Fibroblast of lung (primary cell): ENCODE measurements around the gene GLP2R. TPM values are rescaled to one million over a fixed set of nuclear protein-coding genes. Genes with fewer than 3 reads are reported as not detected.

Experiments used
- DNase-seq, 2 donors: peaks; one replicate each; pipeline versions ENCODE4 v3.0.0 to v3.0.0-alpha.2; 2010; ENCODE audit warnings: low read depth in 2 of 2
- H2AFZ ChIP-seq: 2 replicates; pipeline ENCODE4 v1.5.1; 2012; ENCODE audit warnings: low read length, control low read depth, inconsistent platforms
- H3K27ac ChIP-seq: 2 replicates; pipeline ENCODE4 v1.5.1; 2011; ENCODE audit warnings: low read length, control low read depth; ENCODE audit not compliant: insufficient read depth
- H3K27me3 ChIP-seq: 2 replicates; pipeline ENCODE4 v1.5.1; 2011; ENCODE audit warnings: mild to moderate bottlenecking, low read length; ENCODE audit not compliant: control insufficient read depth, insufficient read depth
- H3K36me3 ChIP-seq: 2 replicates; pipeline ENCODE4 v1.5.1; 2011; ENCODE audit warnings: low read length; ENCODE audit not compliant: control insufficient read depth, insufficient read depth
- H3K4me1 ChIP-seq: 2 replicates; pipeline ENCODE4 v1.5.1; 2011; ENCODE audit warnings: low read length; ENCODE audit not compliant: control insufficient read depth, insufficient read depth; ENCODE audit errors: extremely low read depth
- H3K4me2 ChIP-seq: 2 replicates; pipeline ENCODE4 v1.5.1; 2011; ENCODE audit warnings: low read length, control low read depth; ENCODE audit not compliant: insufficient read depth; ENCODE audit errors: extremely low read depth
- H3K4me3 ChIP-seq, 4 experiments: fragments of 200-600 bp in 1 of 4; sonication (generic) in 1 of 4; replicated peaks in 1 of 4; 2 replicates each; pipeline ENCODE4 v1.5.1; 2011 to 2016; ENCODE audit warnings: low read length in 4 of 4, low read depth in 3 of 4, mild to moderate bottlenecking in 3 of 4, control low read depth in 2 of 4, inconsistent platforms in 1 of 4, mixed read lengths in 1 of 4; ENCODE audit not compliant: insufficient read depth in 1 of 4; ENCODE audit errors: control extremely low read depth in 1 of 4
- H3K79me2 ChIP-seq: 2 replicates; pipeline ENCODE4 v1.5.1; 2012; ENCODE audit warnings: mild to moderate bottlenecking, low read length, inconsistent platforms; ENCODE audit not compliant: control insufficient read depth, insufficient read depth
- H3K9ac ChIP-seq: 2 replicates; pipeline ENCODE4 v1.5.1; 2011; ENCODE audit warnings: mild to moderate bottlenecking, low read length, control low read depth; ENCODE audit not compliant: insufficient read depth
- H3K9me3 ChIP-seq: 2 replicates; pipeline ENCODE4 v1.5.1; 2012; ENCODE audit warnings: low read depth, low read length; ENCODE audit not compliant: control insufficient read depth, insufficient read depth
- H4K20me1 ChIP-seq: 2 replicates; pipeline ENCODE4 v1.5.1; 2011; ENCODE audit warnings: low read length; ENCODE audit not compliant: control insufficient read depth, insufficient read depth; ENCODE audit errors: extremely low read depth
- EZH2 ChIP-seq: IDR thresholded peaks from 2 replicates; pipeline ENCODE4 v1.5.1; 2012; ENCODE audit warnings: low read length, control low read depth, mild to moderate bottlenecking; ENCODE audit errors: missing control alignments
- polyA plus RNA-seq, 2 donors: library from polyadenylated mRNA; depleted of rRNA in 1 of 2; stranded (reverse) in 1 of 2; unstranded in 1 of 2; fragments of >200 nt; gene quantifications; 2 replicates each; pipeline ENCODE4 v1.2.1, GENCODE V29; 2011 to 2012; ENCODE audit warnings: missing spikeins in 1 of 2
- total RNA-seq: library from RNA; depleted of rRNA; stranded (reverse); fragments of >200 nt; gene quantifications from 2 replicates; pipeline ENCODE4 v1.2.1, GENCODE V29; 2014
- TF ChIP-seq, protein P1 (sequence below), 2 donors: IDR thresholded peaks in 1 of 2; conservative IDR thresholded peaks in 1 of 2; 1 replicate in 1 of 2; 2 replicates in 1 of 2; pipeline ENCODE4 v1.5.1; 2011 to 2012; ENCODE audit warnings: low read length in 2 of 2, control low read depth in 1 of 2, inconsistent platforms in 1 of 2, low read depth in 1 of 2, mild to moderate bottlenecking in 1 of 2

GLP2R gene
- total and polyA plus RNA-seq, 2 donors (not counting 1 experiment from before 2014, with no cell fraction given), result not detected

DNA sequence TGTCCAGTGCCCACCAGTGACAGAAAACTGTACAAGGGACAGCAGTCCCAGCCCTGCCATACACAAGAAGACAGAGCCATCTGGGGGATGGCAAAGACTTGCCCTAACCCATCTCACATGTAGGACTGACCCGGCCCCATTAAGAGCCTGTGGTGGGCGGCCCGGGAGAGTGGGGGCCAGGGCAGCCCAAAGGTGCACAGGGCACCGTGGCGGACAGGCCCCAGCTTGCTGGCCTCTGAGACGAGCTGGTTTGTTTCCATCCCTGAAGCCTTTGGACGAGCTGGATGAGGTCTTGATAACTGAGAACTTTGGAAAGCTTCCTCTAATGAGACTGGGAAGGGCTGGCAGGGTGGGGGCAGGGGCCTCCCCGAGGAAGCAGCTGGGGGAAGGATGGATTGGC lies 90.4 kb downstream of the GLP2R start:
- H3K27ac ChIP-seq, result no peak overlapping the region
- H3K4me3 ChIP-seq, result no peak overlapping the region
- no peak overlapping the region for H2AFZ ChIP-seq
- no peaks in the 10 kb centered on the region for H3K4me1 ChIP-seq
- no peak for DNase-seq
- no peak for TF ChIP-seq EZH2
- TF ChIP-seq, protein P1, sequence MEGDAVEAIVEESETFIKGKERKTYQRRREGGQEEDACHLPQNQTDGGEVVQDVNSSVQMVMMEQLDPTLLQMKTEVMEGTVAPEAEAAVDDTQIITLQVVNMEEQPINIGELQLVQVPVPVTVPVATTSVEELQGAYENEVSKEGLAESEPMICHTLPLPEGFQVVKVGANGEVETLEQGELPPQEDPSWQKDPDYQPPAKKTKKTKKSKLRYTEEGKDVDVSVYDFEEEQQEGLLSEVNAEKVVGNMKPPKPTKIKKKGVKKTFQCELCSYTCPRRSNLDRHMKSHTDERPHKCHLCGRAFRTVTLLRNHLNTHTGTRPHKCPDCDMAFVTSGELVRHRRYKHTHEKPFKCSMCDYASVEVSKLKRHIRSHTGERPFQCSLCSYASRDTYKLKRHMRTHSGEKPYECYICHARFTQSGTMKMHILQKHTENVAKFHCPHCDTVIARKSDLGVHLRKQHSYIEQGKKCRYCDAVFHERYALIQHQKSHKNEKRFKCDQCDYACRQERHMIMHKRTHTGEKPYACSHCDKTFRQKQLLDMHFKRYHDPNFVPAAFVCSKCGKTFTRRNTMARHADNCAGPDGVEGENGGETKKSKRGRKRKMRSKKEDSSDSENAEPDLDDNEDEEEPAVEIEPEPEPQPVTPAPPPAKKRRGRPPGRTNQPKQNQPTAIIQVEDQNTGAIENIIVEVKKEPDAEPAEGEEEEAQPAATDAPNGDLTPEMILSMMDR (conservative IDR thresholded peaks at IDR 0.05 in 1 of 2, IDR thresholded peaks at IDR 0.05 in 1 of 2; ENCODE audit: low read depth in 1 of 2, low read length in 2 of 2), result no peak
- H3K79me2 ChIP-seq, result no peaks in the 10 kb centered on the region
- H4K20me1 ChIP-seq, result no peaks in the 10 kb centered on the region
- H3K9ac ChIP-seq, result no peak overlapping the region
- no peak overlapping the region for H3K4me2 ChIP-seq
- H3K36me3 ChIP-seq, result no peaks in the 10 kb centered on the region
- H3K9me3 ChIP-seq, result no peaks in the 10 kb centered on the region
- H3K27me3 ChIP-seq, result no peaks in the 10 kb centered on the region

DNA sequence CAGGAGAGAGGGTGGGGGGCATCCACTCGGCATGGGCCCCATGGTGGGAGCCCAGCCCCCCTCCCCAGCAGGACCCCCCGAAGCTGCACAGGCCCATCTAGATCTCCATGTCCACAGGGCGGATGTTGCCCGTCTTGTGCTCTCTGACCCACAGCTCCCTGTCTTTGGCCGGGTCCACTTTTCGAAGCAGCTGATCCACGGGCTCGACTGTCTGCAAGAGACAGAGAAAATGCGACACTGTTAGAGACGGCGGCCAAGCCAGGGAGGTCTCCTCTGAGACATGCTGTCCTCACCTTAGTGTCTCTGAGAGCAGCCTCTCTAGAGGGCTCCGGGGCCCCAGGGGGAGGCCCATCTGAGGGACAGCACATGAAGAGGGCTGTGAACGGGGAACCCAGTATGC lies 91.4 kb downstream of the GLP2R start:
- Histone ChIP-seq H3K79me2 (no peaks in the 10 kb centered on the region), H3K27ac (no peak overlapping the region), H3K4me1 (no peaks in the 10 kb centered on the region), H2AFZ (no peak overlapping the region), H3K27me3 (no peaks in the 10 kb centered on the region), H3K4me2 (no peak overlapping the region), H3K36me3 (no peaks in the 10 kb centered on the region), H3K4me3 (no peak overlapping the region), H3K9ac (no peak overlapping the region), H3K9me3 (no peaks in the 10 kb centered on the region), H4K20me1 (no peaks in the 10 kb centered on the region)
- no peak for DNase-seq
- no peak for TF ChIP-seq EZH2
- TF ChIP-seq, protein P1 (conservative IDR thresholded peaks at IDR 0.05 in 1 of 2, IDR thresholded peaks at IDR 0.05 in 1 of 2; ENCODE audit: low read depth in 1 of 2, low read length in 2 of 2), result no peak

DNA sequence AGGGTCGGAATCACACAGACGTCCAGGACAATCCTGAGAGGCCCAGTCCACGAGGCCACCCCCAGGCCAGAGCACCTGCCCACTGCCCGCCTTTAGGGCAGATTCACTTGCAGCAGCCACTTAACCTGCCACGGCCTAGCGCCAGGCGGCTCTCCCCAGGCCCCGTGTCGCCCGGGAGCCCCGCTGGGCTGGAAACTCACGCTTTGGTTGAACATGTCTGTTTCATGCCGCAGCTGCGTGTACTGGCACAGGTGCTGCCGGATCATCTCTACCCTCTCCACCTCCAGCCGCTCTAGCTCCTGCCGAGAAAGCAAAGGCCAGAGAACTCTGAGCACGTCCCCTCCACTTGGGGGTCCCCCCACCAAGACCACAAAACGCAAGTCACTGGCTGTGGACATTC lies 92.1 kb downstream of the GLP2R start:
- Histone ChIP-seq H3K27ac (no peak overlapping the region), H3K4me3 (no peak overlapping the region), H3K36me3 (no peaks in the 10 kb centered on the region), H3K9ac (no peak overlapping the region), H3K27me3 (no peaks in the 10 kb centered on the region), H3K79me2 (no peaks in the 10 kb centered on the region), H4K20me1 (no peaks in the 10 kb centered on the region), H3K4me2 (no peak overlapping the region), H2AFZ (no peak overlapping the region), H3K4me1 (no peaks in the 10 kb centered on the region), H3K9me3 (no peaks in the 10 kb centered on the region)
- TF ChIP-seq, protein P1 (conservative IDR thresholded peaks at IDR 0.05 in 1 of 2, IDR thresholded peaks at IDR 0.05 in 1 of 2; ENCODE audit: low read depth in 1 of 2, low read length in 2 of 2), result no peak
- TF ChIP-seq EZH2, result no peak
- DNase-seq, result no peak
